Endodermal cell (in vitro differentiated cells): Measurements from ENCODE around the gene XIAP. TPM values are rescaled to one million over a fixed set of nuclear protein-coding genes. Genes with fewer than 3 reads are reported as not detected.

Experiments used
- DNase-seq: peaks from one replicate; pipeline ENCODE4 v3.0.0-alpha.2; 2017
- H3K27ac ChIP-seq: 2 replicates; pipeline ENCODE4 v1.5.1; 2013; ENCODE audit warnings: mild to moderate bottlenecking, low read depth, low read length, moderate library complexity
- H3K27me3 ChIP-seq: 2 replicates; pipeline ENCODE4 v1.6.1; 2013; ENCODE audit warnings: mild to moderate bottlenecking, low read length, moderate library complexity; ENCODE audit not compliant: insufficient read depth, control insufficient read depth, poor library complexity, severe bottlenecking
- H3K36me3 ChIP-seq: 2 replicates; pipeline ENCODE4 v1.7.0; 2013; ENCODE audit warnings: mild to moderate bottlenecking, low read length, moderate library complexity; ENCODE audit not compliant: control insufficient read depth, insufficient read depth
- H3K4me1 ChIP-seq: one replicate; pipeline ENCODE4 v1.7.0; 2013; ENCODE audit warnings: low read length; ENCODE audit not compliant: control insufficient read depth, insufficient read depth
- H3K4me3 ChIP-seq: 2 replicates; pipeline ENCODE4 v1.5.1; 2013; ENCODE audit warnings: mild to moderate bottlenecking, low read length, moderate library complexity
- H3K9ac ChIP-seq: 2 replicates; pipeline ENCODE4 v1.6.1; 2013; ENCODE audit warnings: mild to moderate bottlenecking, low read length, moderate library complexity; ENCODE audit not compliant: poor library complexity, severe bottlenecking; ENCODE audit errors: extremely low read depth
- H3K9me3 ChIP-seq: 2 replicates; pipeline ENCODE4 v1.6.1; 2013; ENCODE audit warnings: mild to moderate bottlenecking, low read length, moderate library complexity; ENCODE audit not compliant: control insufficient read depth
- H3K27ac Mint-ChIP-seq: 2 replicates; pipeline ENCODE4 v1.8.0; 2020; ENCODE audit warnings: mixed read lengths
- H3K27me3 Mint-ChIP-seq: 2 replicates; pipeline ENCODE4 v1.8.0; 2021; ENCODE audit warnings: mild to moderate bottlenecking, mixed read lengths; ENCODE audit not compliant: insufficient read depth
- H3K36me3 Mint-ChIP-seq: 2 replicates; pipeline ENCODE4 v1.8.0; 2020; ENCODE audit warnings: low read depth, mixed read lengths
- H3K4me1 Mint-ChIP-seq: 2 replicates; pipeline ENCODE4 v1.8.0; 2020; ENCODE audit warnings: mixed read lengths
- H3K4me3 Mint-ChIP-seq: 2 replicates; pipeline ENCODE4 v1.8.0; 2020; ENCODE audit warnings: mild to moderate bottlenecking, moderate library complexity, mixed read lengths
- H3K9me3 Mint-ChIP-seq: 2 replicates; pipeline ENCODE4 v1.8.0; 2020; ENCODE audit warnings: mild to moderate bottlenecking, mixed read lengths
- CTCF ChIP-seq: fragments of 200-600 bp; sonication (generic); conservative IDR thresholded peaks from 2 replicates; pipeline ENCODE4 v1.5.0; 2021; ENCODE audit warnings: antibody characterized with exemption, mild to moderate bottlenecking
- WGBS, 2 experiments: methylation state at CpG; one replicate each; pipeline versions ENCODE4 v1.1.5 to v1.1.7; 2013; ENCODE audit warnings: missing lambda C conversion rate in 2 of 2, mixed read lengths in 1 of 2; ENCODE audit not compliant: insufficient coverage in 1 of 2, insufficient read length in 1 of 2; 5-methylcytosine and 5-hydroxymethylcytosine counted together
- total RNA-seq, 2 donors: library from RNA; stranded (reverse); fragmentation: NEBNext Ultra II Directional in 1 of 2; extraction: Animal tissue kit (Norgen Biotek cat#: 25700) in 1 of 2; gene quantifications; 2 replicates in 1 of 2; 3 replicates in 1 of 2; pipeline ENCODE4 v1.2.1, GENCODE V29; 2021

The XIAP gene
- total RNA-seq, 2 donors from 2014 or later = 59.1 to 59.8 TPM

GRCh38 chrX:123869488-123869887, 9.6 kb downstream of the XIAP start:
- WGBS, 2 experiments = no CpG with 5 or more reads among the region's 1 CpG
- Histone ChIP-seq H3K4me1 (no peaks in the 10 kb centered on the region), H3K36me3 (peaks cover 13% of the 10 kb centered on the region), H3K27ac (no peak overlapping the region), H3K9ac (no peak overlapping the region), H3K27me3 (no peaks in the 10 kb centered on the region), H3K4me3 (no peak overlapping the region), H3K9me3 (no peaks in the 10 kb centered on the region)
- Mint-ChIP-seq H3K4me3 (no peak overlapping the region), H3K36me3 (peaks cover 28% of the 10 kb centered on the region), H3K27ac (no peak overlapping the region), H3K27me3 (no peaks in the 10 kb centered on the region), H3K4me1 (no peaks in the 10 kb centered on the region), H3K9me3 (peaks cover 67% of the 10 kb centered on the region)
- DNase-seq = no peak
- no peak for TF ChIP-seq CTCF

- Mint-ChIP-seq H3K9me3 (peaks cover 58% of the 10 kb centered on the region), H3K36me3 (peaks cover 25% of the 10 kb centered on the region), H3K4me1 (no peaks in the 10 kb centered on the region), H3K27ac (no peak overlapping the region), H3K4me3 (no peak overlapping the region), H3K27me3 (no peaks in the 10 kb centered on the region)
- Histone ChIP-seq H3K36me3 (peaks cover 16% of the 10 kb centered on the region), H3K4me3 (no peak overlapping the region), H3K9ac (no peak overlapping the region), H3K27ac (no peak overlapping the region), H3K9me3 (no peaks in the 10 kb centered on the region), H3K4me1 (no peaks in the 10 kb centered on the region), H3K27me3 (no peaks in the 10 kb centered on the region)
- WGBS, 2 experiments = 95% methylated on average over 2 of the region's 2 CpGs; no CpG with 5 or more reads in 1 of the 2 experiments
- DNase-seq = no peak
- no peak for TF ChIP-seq CTCF
These were observed 11.5 kb downstream of the XIAP start for GRCh38 chrX:123871309-123871708.

- no peak overlapping the region for H3K27ac ChIP-seq
- H3K27me3 ChIP-seq = no peaks in the 10 kb centered on the region
- no peak for TF ChIP-seq CTCF
- H3K9me3 Mint-ChIP-seq = peaks cover 56% of the 10 kb centered on the region
- H3K36me3 Mint-ChIP-seq = peaks cover 23% of the 10 kb centered on the region
- no peak for DNase-seq
- H3K4me3 Mint-ChIP-seq = no peak overlapping the region
- no peaks in the 10 kb centered on the region for H3K4me1 ChIP-seq
- peaks cover 16% of the 10 kb centered on the region for H3K36me3 ChIP-seq
- H3K4me1 Mint-ChIP-seq = no peaks in the 10 kb centered on the region
- H3K4me3 ChIP-seq = no peak overlapping the region
- no peaks in the 10 kb centered on the region for H3K27me3 Mint-ChIP-seq
- no peak overlapping the region for H3K9ac ChIP-seq
- H3K27ac Mint-ChIP-seq = no peak overlapping the region
- no peaks in the 10 kb centered on the region for H3K9me3 ChIP-seq
- no CpG with 5 or more reads among the region's 1 CpG for WGBS, 2 experiments
These were observed 14.1 kb downstream of the XIAP start for GRCh38 chrX:123873956-123874355.
